Stimulated activated CD8-positive, alpha-beta memory T cell treated with anti-CD3 and anti-CD28 coated beads, Interleukin-4, amount 100 ng/mL, for 24 hours (primary cell): Measurements from ENCODE around the gene ANTXR2.
A peak's percentile ranks its signal among the peaks of the same experiment; 100 is the strongest.

Experiments used
- DNase-seq: peaks from one replicate; pipeline ENCODE4 v3.0.0-alpha.2; 2020; ENCODE audit warnings: low read depth

The ANTXR2 gene

GRCh38 chr4:80091688-80092087 is 18.7 kb upstream of the ANTXR2 start:
- no peak for DNase-seq

- no peak for DNase-seq
These were observed 18.2 kb upstream of the ANTXR2 start for GRCh38 chr4:80091184-80091583.

- DNase-seq: no peak
These were observed 17.1 kb upstream of the ANTXR2 start for GRCh38 chr4:80090090-80090489.

GRCh38 chr4:80088471-80088870 is 15.4 kb upstream of the ANTXR2 start:
- DNase-seq: no peak

GRCh38 chr4:80086296-80086695 is 13.3 kb upstream of the ANTXR2 start:
- no peak for DNase-seq

- DNase-seq: no peak
These were observed 12.1 kb upstream of the ANTXR2 start for GRCh38 chr4:80085081-80085480.

GRCh38 chr4:80082693-80083092 is 9.7 kb upstream of the ANTXR2 start:
- no peak for DNase-seq

GRCh38 chr4:80081566-80081965 is 8.5 kb upstream of the ANTXR2 start:
- no peak for DNase-seq

- DNase-seq: no peak
These were observed 6.4 kb upstream of the ANTXR2 start for GRCh38 chr4:80079255-80079923.

- no peak for DNase-seq
These were observed 5.5 kb upstream of the ANTXR2 start for GRCh38 chr4:80078346-80079092.

GRCh38 chr4:80077639-80078038 is 4.6 kb upstream of the ANTXR2 start:
- no peak for DNase-seq

- DNase-seq: no peak
These were observed 3.7 kb upstream of the ANTXR2 start for GRCh38 chr4:80076681-80077080.

- DNase-seq: no peak
These were observed 3.1 kb upstream of the ANTXR2 start for GRCh38 chr4:80075995-80076675.

- no peak for DNase-seq
These were observed 1.6 kb upstream of the ANTXR2 start for GRCh38 chr4:80074651-80075050.

- DNase-seq: no peak
These were observed 1.0 kb upstream of the ANTXR2 start for GRCh38 chr4:80074069-80074468.

- no peak for DNase-seq
These were observed 512 bp upstream of the ANTXR2 start for GRCh38 chr4:80073473-80074008.

- DNase-seq: peak; percentile 22
These were observed 743 bp downstream of the ANTXR2 start for GRCh38 chr4:80072228-80072743.

GRCh38 chr4:80071604-80072227 is 1.3 kb downstream of the ANTXR2 start:
- DNase-seq: no peak

- DNase-seq: no peak
These were observed 2.0 kb downstream of the ANTXR2 start for GRCh38 chr4:80070880-80071603.

- DNase-seq: no peak
These were observed 2.9 kb downstream of the ANTXR2 start for GRCh38 chr4:80069837-80070731.
